ENCODE measurements around the gene SPOP. TPM values are rescaled to one million over a fixed set of nuclear protein-coding genes. Genes with fewer than 3 reads are reported as not detected.

SPOP gene
- total RNA-seq, 1 experiment from 2014 or later = 58.0 TPM

GRCh38 chr17:49700960-49701359 is 23.1 kb upstream of the SPOP start:
- no peak overlapping the region for H3K4me3 ChIP-seq (ENCODE audit: low read depth in 2 of 2, low read length in 2 of 2)
- no peaks in the 10 kb centered on the region for H3K4me1 ChIP-seq (ENCODE audit: control insufficient read depth, insufficient read depth, low read length)
- intact Hi-C loops (cut with micrococcal nuclease; ENCODE audit: unreplicated experiment) (loop anchor here (10.0 kb wide), 2 partner anchors 144 to 294 kb away; partner anchors contain the start of genes DLX3 and TAC4), in situ Hi-C loops (cut with HindIII; ENCODE audit: low pct_unique_long_range_greater_than_20kb, low sequenced_read_pairs) (no loop called here)
- ATAC-seq (no peak), DNase-seq (ENCODE audit: low read depth, low spot score) (no peak)
- no peaks in the 10 kb centered on the region for H3K9me3 ChIP-seq (ENCODE audit: control insufficient read depth, insufficient read depth, low read depth, low read length)
- no TSS peak for BruUV-seq (replicated peaks)
- ChIA-PET CTCF (interaction anchor here (0.7 to 1.2 kb wide), 2 partner anchors 126 to 130 kb away, joined by 3 to 4 read pairs; no protein-coding TSS in a partner anchor), POLR2A (no interaction called here)
- H3K36me3 ChIP-seq (ENCODE audit: control insufficient read depth, insufficient read depth, low read length) = peaks cover 22% of the 10 kb centered on the region
- no peak overlapping the region for H3K27ac ChIP-seq (ENCODE audit: low read length)
- TF ChIP-seq SIN3A (IDR thresholded peaks at IDR 0.05; ENCODE audit: borderline replicate concordance, insufficient read depth, low read depth, low read length) = no peak
- H3K27me3 ChIP-seq (ENCODE audit: control insufficient read depth, insufficient read depth, low read length) = no peaks in the 10 kb centered on the region

GRCh38 chr17:49699966-49700575 is 22.2 kb upstream of the SPOP start:
- DNase-seq (ENCODE audit: low read depth, low spot score) (no peak), ATAC-seq (no peak)
- no peak for TF ChIP-seq TCF7L2 (IDR thresholded peaks at IDR 0.05; ENCODE audit: low read depth, low read length)
- 0 out of 2 replicates have a peak, but pooled peaks have one; percentile 27 for TF ChIP-seq POLR2AphosphoS5 (IDR thresholded peaks at IDR 0.05; ENCODE audit: low read depth, low read length)
- in situ Hi-C loops (cut with HindIII; ENCODE audit: low pct_unique_long_range_greater_than_20kb, low sequenced_read_pairs) (no loop called here), intact Hi-C loops (cut with micrococcal nuclease; ENCODE audit: unreplicated experiment) (loop anchor here (10.0 kb wide), 2 partner anchors 145 to 295 kb away; partner anchors contain the start of genes DLX3 and TAC4)
- Histone ChIP-seq H3K27ac (ENCODE audit: low read length) (no peak overlapping the region), H3K27me3 (ENCODE audit: control insufficient read depth, insufficient read depth, low read length) (no peaks in the 10 kb centered on the region), H3K4me3 (ENCODE audit: low read depth in 2 of 2, low read length in 2 of 2) (no peak overlapping the region), H3K36me3 (ENCODE audit: control insufficient read depth, insufficient read depth, low read length) (peaks cover 20% of the 10 kb centered on the region), H3K4me1 (ENCODE audit: control insufficient read depth, insufficient read depth, low read length) (peaks cover 1% of the 10 kb centered on the region), H3K9me3 (ENCODE audit: control insufficient read depth, insufficient read depth, low read depth, low read length) (no peaks in the 10 kb centered on the region)
- ChIA-PET CTCF (interaction anchor here (0.6 to 1.2 kb wide), 2 partner anchors 129 to 519 kb away, joined by 4 to 9 read pairs; no protein-coding TSS in a partner anchor), POLR2A (no interaction called here)
- no TSS peak for BruUV-seq (replicated peaks)

- no TSS peak for BruUV-seq (replicated peaks)
- no peak overlapping the region for H3K4me3 ChIP-seq (ENCODE audit: low read depth in 2 of 2, low read length in 2 of 2)
- intact Hi-C loops (cut with micrococcal nuclease; ENCODE audit: unreplicated experiment) (no loop called here), in situ Hi-C loops (cut with HindIII; ENCODE audit: low pct_unique_long_range_greater_than_20kb, low sequenced_read_pairs) (no loop called here)
- no peaks in the 10 kb centered on the region for H3K27me3 ChIP-seq (ENCODE audit: control insufficient read depth, insufficient read depth, low read length)
- POLR2A ChIA-PET = no interaction called here
- no peak for TF ChIP-seq POLR2AphosphoS5 (IDR thresholded peaks at IDR 0.05; ENCODE audit: low read depth, low read length)
- TF ChIP-seq SIN3A (IDR thresholded peaks at IDR 0.05; ENCODE audit: borderline replicate concordance, insufficient read depth, low read depth, low read length) = no peak
- TF ChIP-seq TCF7L2 (IDR thresholded peaks at IDR 0.05; ENCODE audit: low read depth, low read length) = no peak
- TF ChIP-seq, protein P1, sequence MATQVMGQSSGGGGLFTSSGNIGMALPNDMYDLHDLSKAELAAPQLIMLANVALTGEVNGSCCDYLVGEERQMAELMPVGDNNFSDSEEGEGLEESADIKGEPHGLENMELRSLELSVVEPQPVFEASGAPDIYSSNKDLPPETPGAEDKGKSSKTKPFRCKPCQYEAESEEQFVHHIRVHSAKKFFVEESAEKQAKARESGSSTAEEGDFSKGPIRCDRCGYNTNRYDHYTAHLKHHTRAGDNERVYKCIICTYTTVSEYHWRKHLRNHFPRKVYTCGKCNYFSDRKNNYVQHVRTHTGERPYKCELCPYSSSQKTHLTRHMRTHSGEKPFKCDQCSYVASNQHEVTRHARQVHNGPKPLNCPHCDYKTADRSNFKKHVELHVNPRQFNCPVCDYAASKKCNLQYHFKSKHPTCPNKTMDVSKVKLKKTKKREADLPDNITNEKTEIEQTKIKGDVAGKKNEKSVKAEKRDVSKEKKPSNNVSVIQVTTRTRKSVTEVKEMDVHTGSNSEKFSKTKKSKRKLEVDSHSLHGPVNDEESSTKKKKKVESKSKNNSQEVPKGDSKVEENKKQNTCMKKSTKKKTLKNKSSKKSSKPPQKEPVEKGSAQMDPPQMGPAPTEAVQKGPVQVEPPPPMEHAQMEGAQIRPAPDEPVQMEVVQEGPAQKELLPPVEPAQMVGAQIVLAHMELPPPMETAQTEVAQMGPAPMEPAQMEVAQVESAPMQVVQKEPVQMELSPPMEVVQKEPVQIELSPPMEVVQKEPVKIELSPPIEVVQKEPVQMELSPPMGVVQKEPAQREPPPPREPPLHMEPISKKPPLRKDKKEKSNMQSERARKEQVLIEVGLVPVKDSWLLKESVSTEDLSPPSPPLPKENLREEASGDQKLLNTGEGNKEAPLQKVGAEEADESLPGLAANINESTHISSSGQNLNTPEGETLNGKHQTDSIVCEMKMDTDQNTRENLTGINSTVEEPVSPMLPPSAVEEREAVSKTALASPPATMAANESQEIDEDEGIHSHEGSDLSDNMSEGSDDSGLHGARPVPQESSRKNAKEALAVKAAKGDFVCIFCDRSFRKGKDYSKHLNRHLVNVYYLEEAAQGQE (IDR thresholded peaks at IDR 0.05; ENCODE audit: insufficient read depth in 1 of 2, low read depth in 2 of 2, low read length in 1 of 2) = no peak
- no peak for TF ChIP-seq CTCF (IDR thresholded peaks at IDR 0.05)
- peaks cover 7% of the 10 kb centered on the region for H3K4me1 ChIP-seq (ENCODE audit: control insufficient read depth, insufficient read depth, low read length)
- H3K9me3 ChIP-seq (ENCODE audit: control insufficient read depth, insufficient read depth, low read depth, low read length) = no peaks in the 10 kb centered on the region
- ATAC-seq = no peak
- H3K27ac ChIP-seq (ENCODE audit: low read length) = no peak overlapping the region
- peaks cover 7% of the 10 kb centered on the region; the same call in 1 of the 2 replicates for H3K36me3 ChIP-seq (ENCODE audit: control insufficient read depth, insufficient read depth, low read length)
- CTCF ChIA-PET = interaction anchor here (0.7 kb wide), 1 partner anchor 300 kb away, joined by 5 read pairs; no protein-coding TSS in a partner anchor
- DNase-seq (ENCODE audit: low read depth, low spot score) = no peak
These were observed 20.1 kb upstream of the SPOP start for GRCh38 chr17:49698005-49698404.
